ENCODE data around the gene PLPP7.
A peak's percentile ranks its signal among the peaks of the same experiment; 100 is the strongest.
"Not testable (repeated sequence)": the region's sequence is repeated elsewhere in the genome, so short reads cannot be mapped to it uniquely, and the experiment has no call there.

PLPP7 gene

GRCh38 chr9:131289301-131290035, at the start of gene PLPP7:
Gene PLPP7, plus strand, starts transcription at chr9:131289723. Its CDS starts 275 bp downstream, at chr9:131289998.
- DNase-seq = no peak

GRCh38 chr9:131240047-131240921, 49.2 kb upstream of the PLPP7 start:
- no peak for DNase-seq

- DNase-seq = not testable (repeated sequence)
Measured at GRCh38 chr9:131244331-131244730, 45.2 kb upstream of the PLPP7 start.

- no peak for DNase-seq
Measured at GRCh38 chr9:131246618-131247017, 42.9 kb upstream of the PLPP7 start.

GRCh38 chr9:131252120-131252519, 37.4 kb upstream of the PLPP7 start:
- DNase-seq = no peak

GRCh38 chr9:131253891-131254491, 35.5 kb upstream of the PLPP7 start:
- no peak for DNase-seq

- no peak for DNase-seq
Measured at GRCh38 chr9:131254626-131255025, 34.9 kb upstream of the PLPP7 start.

- peak in 1 of 2 experiments; percentile 58 for DNase-seq
Measured at GRCh38 chr9:131255676-131256197, 33.8 kb upstream of the PLPP7 start.

GRCh38 chr9:131257266-131258025, 32.1 kb upstream of the PLPP7 start:
- no peak for DNase-seq

- DNase-seq = no peak
Measured at GRCh38 chr9:131258186-131258585, 31.3 kb upstream of the PLPP7 start.

- no peak for DNase-seq
Measured at GRCh38 chr9:131258698-131259431, 30.7 kb upstream of the PLPP7 start.

GRCh38 chr9:131259432-131259898, 30.1 kb upstream of the PLPP7 start:
- DNase-seq = no peak

- DNase-seq = no peak
Measured at GRCh38 chr9:131259916-131260597, 29.5 kb upstream of the PLPP7 start.

GRCh38 chr9:131260751-131261452, 28.6 kb upstream of the PLPP7 start:
- no peak for DNase-seq

- no peak for DNase-seq
Measured at GRCh38 chr9:131262327-131263032, 27.0 kb upstream of the PLPP7 start.

- DNase-seq = not testable (repeated sequence)
Measured at GRCh38 chr9:131263033-131263343, 26.5 kb upstream of the PLPP7 start.

- no peak for DNase-seq
Measured at GRCh38 chr9:131263701-131264100, 25.8 kb upstream of the PLPP7 start.

- no peak for DNase-seq
Measured at GRCh38 chr9:131264231-131264630, 25.3 kb upstream of the PLPP7 start.

GRCh38 chr9:131266266-131267229, 23.0 kb upstream of the PLPP7 start:
- DNase-seq = no peak

All from SW 1271 (cell line).